ENCODE measurements around the gene KHDC4.

DNA sequence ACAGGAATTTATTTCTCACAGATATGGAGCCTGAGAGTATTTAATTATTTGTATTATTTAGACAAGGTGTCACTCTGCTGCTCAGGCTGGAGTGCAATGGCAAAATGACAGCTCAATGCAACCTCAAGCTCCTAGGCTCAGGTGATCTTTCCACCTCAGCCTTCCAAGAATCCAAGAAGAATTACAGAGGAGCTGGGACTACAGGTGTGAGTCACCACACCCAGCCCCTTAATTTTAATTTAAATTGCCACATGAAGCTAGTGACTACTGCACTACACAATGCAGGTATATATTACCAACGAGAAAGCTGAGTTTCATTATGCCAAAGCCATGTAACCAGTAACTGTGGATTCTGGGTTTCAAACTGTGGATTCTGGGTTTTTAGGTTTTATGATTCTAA, 2.1 kb downstream of the KHDC4 start:
- TF ChIP-seq ZNF585B (tag by site-specific recombination; IDR thresholded peaks at IDR 0.05) (no peak), ZNF514 (tag by site-specific recombination; IDR thresholded peaks at IDR 0.05) (no peak), ZNF114 (tag by site-specific recombination; IDR thresholded peaks at IDR 0.05) (no peak), ZNF24 (tag by site-specific recombination; IDR thresholded peaks at IDR 0.05) (no peak), KLF10 (tag by site-specific recombination; IDR thresholded peaks at IDR 0.05) (no peak), TCF7L2 (IDR thresholded peaks at IDR 0.05; ENCODE audit: borderline replicate concordance, low read depth, low read length) (no peak), ZBTB7A (tag by site-specific recombination; IDR thresholded peaks at IDR 0.05; ENCODE audit: low read depth) (no peak)
- TF ChIP-seq, protein P1, sequence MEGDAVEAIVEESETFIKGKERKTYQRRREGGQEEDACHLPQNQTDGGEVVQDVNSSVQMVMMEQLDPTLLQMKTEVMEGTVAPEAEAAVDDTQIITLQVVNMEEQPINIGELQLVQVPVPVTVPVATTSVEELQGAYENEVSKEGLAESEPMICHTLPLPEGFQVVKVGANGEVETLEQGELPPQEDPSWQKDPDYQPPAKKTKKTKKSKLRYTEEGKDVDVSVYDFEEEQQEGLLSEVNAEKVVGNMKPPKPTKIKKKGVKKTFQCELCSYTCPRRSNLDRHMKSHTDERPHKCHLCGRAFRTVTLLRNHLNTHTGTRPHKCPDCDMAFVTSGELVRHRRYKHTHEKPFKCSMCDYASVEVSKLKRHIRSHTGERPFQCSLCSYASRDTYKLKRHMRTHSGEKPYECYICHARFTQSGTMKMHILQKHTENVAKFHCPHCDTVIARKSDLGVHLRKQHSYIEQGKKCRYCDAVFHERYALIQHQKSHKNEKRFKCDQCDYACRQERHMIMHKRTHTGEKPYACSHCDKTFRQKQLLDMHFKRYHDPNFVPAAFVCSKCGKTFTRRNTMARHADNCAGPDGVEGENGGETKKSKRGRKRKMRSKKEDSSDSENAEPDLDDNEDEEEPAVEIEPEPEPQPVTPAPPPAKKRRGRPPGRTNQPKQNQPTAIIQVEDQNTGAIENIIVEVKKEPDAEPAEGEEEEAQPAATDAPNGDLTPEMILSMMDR (tag by site-specific recombination; IDR thresholded peaks at IDR 0.05) = no peak
- TF ChIP-seq, protein P2, sequence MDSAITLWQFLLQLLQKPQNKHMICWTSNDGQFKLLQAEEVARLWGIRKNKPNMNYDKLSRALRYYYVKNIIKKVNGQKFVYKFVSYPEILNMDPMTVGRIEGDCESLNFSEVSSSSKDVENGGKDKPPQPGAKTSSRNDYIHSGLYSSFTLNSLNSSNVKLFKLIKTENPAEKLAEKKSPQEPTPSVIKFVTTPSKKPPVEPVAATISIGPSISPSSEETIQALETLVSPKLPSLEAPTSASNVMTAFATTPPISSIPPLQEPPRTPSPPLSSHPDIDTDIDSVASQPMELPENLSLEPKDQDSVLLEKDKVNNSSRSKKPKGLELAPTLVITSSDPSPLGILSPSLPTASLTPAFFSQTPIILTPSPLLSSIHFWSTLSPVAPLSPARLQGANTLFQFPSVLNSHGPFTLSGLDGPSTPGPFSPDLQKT (IDR thresholded peaks at IDR 0.05; ENCODE audit: borderline replicate concordance, low read depth, low read length) = no peak
- TF ChIP-seq, protein P3, sequence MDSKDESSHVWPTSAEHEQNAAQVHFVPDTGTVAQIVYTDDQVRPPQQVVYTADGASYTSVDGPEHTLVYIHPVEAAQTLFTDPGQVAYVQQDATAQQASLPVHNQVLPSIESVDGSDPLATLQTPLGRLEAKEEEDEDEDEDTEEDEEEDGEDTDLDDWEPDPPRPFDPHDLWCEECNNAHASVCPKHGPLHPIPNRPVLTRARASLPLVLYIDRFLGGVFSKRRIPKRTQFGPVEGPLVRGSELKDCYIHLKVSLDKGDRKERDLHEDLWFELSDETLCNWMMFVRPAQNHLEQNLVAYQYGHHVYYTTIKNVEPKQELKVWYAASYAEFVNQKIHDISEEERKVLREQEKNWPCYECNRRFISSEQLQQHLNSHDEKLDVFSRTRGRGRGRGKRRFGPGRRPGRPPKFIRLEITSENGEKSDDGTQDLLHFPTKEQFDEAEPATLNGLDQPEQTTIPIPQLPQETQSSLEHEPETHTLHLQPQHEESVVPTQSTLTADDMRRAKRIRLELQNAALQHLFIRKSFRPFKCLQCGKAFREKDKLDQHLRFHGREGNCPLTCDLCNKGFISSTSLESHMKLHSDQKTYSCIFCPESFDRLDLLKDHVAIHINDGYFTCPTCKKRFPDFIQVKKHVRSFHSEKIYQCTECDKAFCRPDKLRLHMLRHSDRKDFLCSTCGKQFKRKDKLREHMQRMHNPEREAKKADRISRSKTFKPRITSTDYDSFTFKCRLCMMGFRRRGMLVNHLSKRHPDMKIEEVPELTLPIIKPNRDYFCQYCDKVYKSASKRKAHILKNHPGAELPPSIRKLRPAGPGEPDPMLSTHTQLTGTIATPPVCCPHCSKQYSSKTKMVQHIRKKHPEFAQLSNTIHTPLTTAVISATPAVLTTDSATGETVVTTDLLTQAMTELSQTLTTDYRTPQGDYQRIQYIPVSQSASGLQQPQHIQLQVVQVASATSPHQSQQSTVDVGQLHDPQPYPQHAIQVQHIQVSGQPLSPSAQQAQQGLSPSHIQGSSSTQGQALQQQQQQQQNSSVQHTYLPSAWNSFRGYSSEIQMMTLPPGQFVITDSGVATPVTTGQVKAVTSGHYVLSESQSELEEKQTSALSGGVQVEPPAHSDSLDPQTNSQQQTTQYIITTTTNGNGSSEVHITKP (tag by site-specific recombination; IDR thresholded peaks at IDR 0.05) = no peak
- TF ChIP-seq, protein P4, sequence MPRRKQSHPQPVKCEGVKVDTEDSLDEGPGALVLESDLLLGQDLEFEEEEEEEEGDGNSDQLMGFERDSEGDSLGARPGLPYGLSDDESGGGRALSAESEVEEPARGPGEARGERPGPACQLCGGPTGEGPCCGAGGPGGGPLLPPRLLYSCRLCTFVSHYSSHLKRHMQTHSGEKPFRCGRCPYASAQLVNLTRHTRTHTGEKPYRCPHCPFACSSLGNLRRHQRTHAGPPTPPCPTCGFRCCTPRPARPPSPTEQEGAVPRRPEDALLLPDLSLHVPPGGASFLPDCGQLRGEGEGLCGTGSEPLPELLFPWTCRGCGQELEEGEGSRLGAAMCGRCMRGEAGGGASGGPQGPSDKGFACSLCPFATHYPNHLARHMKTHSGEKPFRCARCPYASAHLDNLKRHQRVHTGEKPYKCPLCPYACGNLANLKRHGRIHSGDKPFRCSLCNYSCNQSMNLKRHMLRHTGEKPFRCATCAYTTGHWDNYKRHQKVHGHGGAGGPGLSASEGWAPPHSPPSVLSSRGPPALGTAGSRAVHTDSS (tag by site-specific recombination; IDR thresholded peaks at IDR 0.05) = no peak
- TF ChIP-seq, protein P5, sequence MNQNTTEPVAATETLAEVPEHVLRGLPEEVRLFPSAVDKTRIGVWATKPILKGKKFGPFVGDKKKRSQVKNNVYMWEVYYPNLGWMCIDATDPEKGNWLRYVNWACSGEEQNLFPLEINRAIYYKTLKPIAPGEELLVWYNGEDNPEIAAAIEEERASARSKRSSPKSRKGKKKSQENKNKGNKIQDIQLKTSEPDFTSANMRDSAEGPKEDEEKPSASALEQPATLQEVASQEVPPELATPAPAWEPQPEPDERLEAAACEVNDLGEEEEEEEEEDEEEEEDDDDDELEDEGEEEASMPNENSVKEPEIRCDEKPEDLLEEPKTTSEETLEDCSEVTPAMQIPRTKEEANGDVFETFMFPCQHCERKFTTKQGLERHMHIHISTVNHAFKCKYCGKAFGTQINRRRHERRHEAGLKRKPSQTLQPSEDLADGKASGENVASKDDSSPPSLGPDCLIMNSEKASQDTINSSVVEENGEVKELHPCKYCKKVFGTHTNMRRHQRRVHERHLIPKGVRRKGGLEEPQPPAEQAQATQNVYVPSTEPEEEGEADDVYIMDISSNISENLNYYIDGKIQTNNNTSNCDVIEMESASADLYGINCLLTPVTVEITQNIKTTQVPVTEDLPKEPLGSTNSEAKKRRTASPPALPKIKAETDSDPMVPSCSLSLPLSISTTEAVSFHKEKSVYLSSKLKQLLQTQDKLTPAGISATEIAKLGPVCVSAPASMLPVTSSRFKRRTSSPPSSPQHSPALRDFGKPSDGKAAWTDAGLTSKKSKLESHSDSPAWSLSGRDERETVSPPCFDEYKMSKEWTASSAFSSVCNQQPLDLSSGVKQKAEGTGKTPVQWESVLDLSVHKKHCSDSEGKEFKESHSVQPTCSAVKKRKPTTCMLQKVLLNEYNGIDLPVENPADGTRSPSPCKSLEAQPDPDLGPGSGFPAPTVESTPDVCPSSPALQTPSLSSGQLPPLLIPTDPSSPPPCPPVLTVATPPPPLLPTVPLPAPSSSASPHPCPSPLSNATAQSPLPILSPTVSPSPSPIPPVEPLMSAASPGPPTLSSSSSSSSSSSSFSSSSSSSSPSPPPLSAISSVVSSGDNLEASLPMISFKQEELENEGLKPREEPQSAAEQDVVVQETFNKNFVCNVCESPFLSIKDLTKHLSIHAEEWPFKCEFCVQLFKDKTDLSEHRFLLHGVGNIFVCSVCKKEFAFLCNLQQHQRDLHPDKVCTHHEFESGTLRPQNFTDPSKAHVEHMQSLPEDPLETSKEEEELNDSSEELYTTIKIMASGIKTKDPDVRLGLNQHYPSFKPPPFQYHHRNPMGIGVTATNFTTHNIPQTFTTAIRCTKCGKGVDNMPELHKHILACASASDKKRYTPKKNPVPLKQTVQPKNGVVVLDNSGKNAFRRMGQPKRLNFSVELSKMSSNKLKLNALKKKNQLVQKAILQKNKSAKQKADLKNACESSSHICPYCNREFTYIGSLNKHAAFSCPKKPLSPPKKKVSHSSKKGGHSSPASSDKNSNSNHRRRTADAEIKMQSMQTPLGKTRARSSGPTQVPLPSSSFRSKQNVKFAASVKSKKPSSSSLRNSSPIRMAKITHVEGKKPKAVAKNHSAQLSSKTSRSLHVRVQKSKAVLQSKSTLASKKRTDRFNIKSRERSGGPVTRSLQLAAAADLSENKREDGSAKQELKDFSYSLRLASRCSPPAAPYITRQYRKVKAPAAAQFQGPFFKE (tag by site-specific recombination; IDR thresholded peaks at IDR 0.05; ENCODE audit: borderline replicate concordance) = no peak
- TF ChIP-seq, protein P6, sequence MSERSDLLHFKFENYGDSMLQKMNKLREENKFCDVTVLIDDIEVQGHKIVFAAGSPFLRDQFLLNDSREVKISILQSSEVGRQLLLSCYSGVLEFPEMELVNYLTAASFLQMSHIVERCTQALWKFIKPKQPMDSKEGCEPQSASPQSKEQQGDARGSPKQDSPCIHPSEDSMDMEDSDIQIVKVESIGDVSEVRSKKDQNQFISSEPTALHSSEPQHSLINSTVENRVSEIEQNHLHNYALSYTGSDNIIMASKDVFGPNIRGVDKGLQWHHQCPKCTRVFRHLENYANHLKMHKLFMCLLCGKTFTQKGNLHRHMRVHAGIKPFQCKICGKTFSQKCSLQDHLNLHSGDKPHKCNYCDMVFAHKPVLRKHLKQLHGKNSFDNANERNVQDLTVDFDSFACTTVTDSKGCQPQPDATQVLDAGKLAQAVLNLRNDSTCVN (tag by site-specific recombination; optimal IDR thresholded peaks at IDR 0.05) = no peak

Data from HEK293 (cell line).